HEK293T (cell line): ENCODE results near the gene SLC16A6.

Experiments
- CTCF ChIA-PET: fragments of 350-600 bp; formaldehyde crosslinking; extraction: SDS; loops from one replicate; lab custom pipeline; 2021; ENCODE audit warnings: antibody characterized with exemption, inconsistent platforms; lab: Yijun Ruan, JAX
- POLR2A ChIA-PET: fragments of 350-600 bp; formaldehyde crosslinking; extraction: SDS; loops from one replicate; lab custom pipeline; 2020; ENCODE audit warnings: antibody characterized with exemption, inconsistent platforms; lab: Yijun Ruan, JAX
- DNase-seq: peaks from one replicate; pipeline ENCODE4 v3.0.0; 2012; ENCODE audit warnings: mixed read lengths; ENCODE audit errors: extremely low spot score
- ARNT ChIP-seq: fragments of 450-650 bp; IDR thresholded peaks from 2 replicates; pipeline ENCODE4 v1.6.1; 2017; ENCODE audit warnings: mild to moderate bottlenecking
- BHLHE40 ChIP-seq: fragments of 450-650 bp; IDR thresholded peaks from 2 replicates; pipeline ENCODE4 v1.6.1; 2016; ENCODE audit warnings: mild to moderate bottlenecking, moderate library complexity, borderline replicate concordance
- CTBP1 ChIP-seq: fragments of 450-650 bp; IDR thresholded peaks from 2 replicates; pipeline ENCODE4 v1.6.1; 2016; ENCODE audit warnings: borderline replicate concordance
- ELF4 ChIP-seq: fragments of 450-650 bp; IDR thresholded peaks from 2 replicates; pipeline ENCODE4 v1.6.1; 2017; ENCODE audit warnings: antibody characterized with exemption
- FOXA1 ChIP-seq: fragments of 450-650 bp; IDR thresholded peaks from 2 replicates; pipeline ENCODE4 v1.6.1; 2016; ENCODE audit warnings: mild to moderate bottlenecking
- FOXK2 ChIP-seq: fragments of 450-650 bp; IDR thresholded peaks from 2 replicates; pipeline ENCODE4 v1.6.1; 2016; ENCODE audit warnings: mild to moderate bottlenecking
- FOXM1 ChIP-seq: fragments of 450-650 bp; IDR thresholded peaks from 2 replicates; pipeline ENCODE4 v1.6.1; 2017; ENCODE audit warnings: mild to moderate bottlenecking, borderline replicate concordance
- HDGF ChIP-seq: fragments of 450-650 bp; IDR thresholded peaks from 2 replicates; pipeline ENCODE4 v1.6.1; 2017; ENCODE audit warnings: antibody characterized with exemption, borderline replicate concordance
- L3MBTL2 ChIP-seq: fragments of 450-650 bp; conservative IDR thresholded peaks from 2 replicates; pipeline ENCODE4 v1.6.1; 2016; ENCODE audit warnings: mild to moderate bottlenecking
- LEF1 ChIP-seq: fragments of 450-650 bp; IDR thresholded peaks from 2 replicates; pipeline ENCODE4 v1.6.1; 2017; ENCODE audit warnings: mild to moderate bottlenecking, borderline replicate concordance
- NFRKB ChIP-seq: fragments of 450-650 bp; IDR thresholded peaks from 2 replicates; pipeline ENCODE4 v1.6.1; 2016; ENCODE audit warnings: mild to moderate bottlenecking, moderate library complexity
- SP1 ChIP-seq: fragments of 450-650 bp; IDR thresholded peaks from 2 replicates; pipeline ENCODE4 v1.6.1; 2017
- SUZ12 ChIP-seq: fragments of 450-650 bp; IDR thresholded peaks from 2 replicates; pipeline ENCODE4 v1.6.1; 2016; ENCODE audit warnings: mild to moderate bottlenecking
- TARDBP ChIP-seq: fragments of 450-650 bp; IDR thresholded peaks from 2 replicates; pipeline ENCODE4 v1.6.1; 2016
- ZNF384 ChIP-seq: fragments of 450-650 bp; IDR thresholded peaks from 2 replicates; pipeline ENCODE4 v1.6.1; 2016
- TF ChIP-seq, protein P1 (sequence below): fragments of 450-650 bp; IDR thresholded peaks from 2 replicates; pipeline ENCODE4 v1.6.1; 2016

Gene SLC16A6

GRCh38 chr17:68305142-68305541 lies 14.2 kb upstream of the SLC16A6 start:
- POLR2A ChIA-PET, result no interaction called here
- no peak for DNase-seq
- CTCF ChIA-PET, result no interaction called here
- TF ChIP-seq SP1 (no peak), CTBP1 (no peak), L3MBTL2 (no peak), HDGF (no peak), TARDBP (no peak), ZNF384 (no peak), LEF1 (no peak), FOXM1 (no peak)
- TF ChIP-seq, protein P1, sequence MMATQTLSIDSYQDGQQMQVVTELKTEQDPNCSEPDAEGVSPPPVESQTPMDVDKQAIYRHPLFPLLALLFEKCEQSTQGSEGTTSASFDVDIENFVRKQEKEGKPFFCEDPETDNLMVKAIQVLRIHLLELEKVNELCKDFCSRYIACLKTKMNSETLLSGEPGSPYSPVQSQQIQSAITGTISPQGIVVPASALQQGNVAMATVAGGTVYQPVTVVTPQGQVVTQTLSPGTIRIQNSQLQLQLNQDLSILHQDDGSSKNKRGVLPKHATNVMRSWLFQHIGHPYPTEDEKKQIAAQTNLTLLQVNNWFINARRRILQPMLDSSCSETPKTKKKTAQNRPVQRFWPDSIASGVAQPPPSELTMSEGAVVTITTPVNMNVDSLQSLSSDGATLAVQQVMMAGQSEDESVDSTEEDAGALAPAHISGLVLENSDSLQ, result no peak

- POLR2A ChIA-PET, result no interaction called here
- TF ChIP-seq FOXM1 (no peak), ZNF384 (no peak), TARDBP (no peak), LEF1 (no peak), FOXA1 (no peak), FOXK2 (no peak), ARNT (no peak), NFRKB (no peak), SUZ12 (no peak), BHLHE40 (no peak), SP1 (no peak), L3MBTL2 (no peak)
- TF ChIP-seq, protein P1, result no peak
- no peak for DNase-seq
- CTCF ChIA-PET, result no interaction called here
These were observed 13.8 kb upstream of the SLC16A6 start for GRCh38 chr17:68304706-68305105.

- no peak for TF ChIP-seq FOXA1
- no peak for TF ChIP-seq TARDBP
- TF ChIP-seq HDGF, result no peak
- TF ChIP-seq L3MBTL2, result no peak
- TF ChIP-seq, protein P1, result no peak
- no peak for TF ChIP-seq FOXK2
- no peak for TF ChIP-seq SP1
- no peak for TF ChIP-seq FOXM1
- TF ChIP-seq ELF4, result no peak
- no peak for TF ChIP-seq SUZ12
- no peak for DNase-seq
- ChIA-PET POLR2A (no interaction called here), CTCF (interaction anchor here (0.7 kb wide), 1 partner anchor 10 kb away, joined by 3 read pairs; no protein-coding TSS in a partner anchor)
These were observed 11.7 kb upstream of the SLC16A6 start for GRCh38 chr17:68302666-68303065.

DNA sequence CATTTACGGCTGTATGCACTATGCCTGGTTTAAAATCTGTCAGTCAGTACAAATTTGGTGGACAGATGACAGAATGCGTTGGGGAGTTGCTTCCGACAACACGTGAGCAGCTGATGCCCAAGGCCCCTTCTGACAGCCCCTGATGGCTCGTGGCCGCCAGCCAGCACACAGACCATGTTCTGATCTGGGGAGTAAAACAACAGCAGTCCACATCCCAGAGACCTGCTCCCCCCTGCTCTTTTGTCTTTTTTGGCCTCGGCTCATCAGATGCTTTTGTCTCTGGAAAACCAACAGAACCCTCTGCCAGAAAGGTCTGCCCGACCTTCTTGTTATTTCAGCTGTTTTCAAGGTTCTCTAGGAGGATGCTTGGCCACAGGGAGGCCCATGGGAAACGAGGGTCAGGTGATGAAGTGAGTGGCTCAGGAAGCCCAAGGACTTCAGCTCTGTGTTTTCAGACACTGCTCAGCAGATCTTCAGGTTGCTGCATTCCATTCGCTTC lies 11.2 kb upstream of the SLC16A6 start:
- TF ChIP-seq FOXK2 (no peak), ZNF384 (no peak), L3MBTL2 (no peak), HDGF (no peak), SUZ12 (no peak), LEF1 (no peak), ELF4 (no peak), FOXM1 (no peak), TARDBP (no peak), CTBP1 (no peak), BHLHE40 (no peak), NFRKB (no peak), ARNT (no peak)
- TF ChIP-seq, protein P1, result no peak
- POLR2A ChIA-PET, result no interaction called here
- CTCF ChIA-PET, result no interaction called here
- DNase-seq, result no peak

- ChIA-PET CTCF (no interaction called here), POLR2A (no interaction called here)
- TF ChIP-seq SP1 (no peak), ELF4 (no peak), BHLHE40 (no peak), TARDBP (no peak), FOXM1 (no peak)
- no peak for DNase-seq
These were observed 10.6 kb upstream of the SLC16A6 start for GRCh38 chr17:68301438-68301959.

DNA sequence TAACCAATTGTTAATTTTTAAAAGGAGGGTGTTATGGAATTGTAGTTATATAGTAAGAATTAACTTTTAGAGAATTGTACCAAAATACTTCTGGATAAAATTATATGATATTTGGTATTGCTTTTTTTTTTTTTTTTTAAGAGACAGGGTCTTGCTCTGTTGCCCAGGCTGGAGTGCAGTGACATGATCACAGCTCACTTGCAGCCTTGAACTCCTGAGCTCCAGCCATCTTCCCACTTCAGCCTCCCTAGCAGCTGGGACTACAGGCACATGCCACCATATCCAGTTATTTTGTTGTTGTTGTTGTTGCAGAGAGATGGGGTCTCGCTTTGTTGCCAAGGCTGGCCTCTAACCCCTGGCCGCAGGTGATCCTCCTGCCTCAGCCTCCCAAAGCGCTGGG lies 8.9 kb upstream of the SLC16A6 start:
- TF ChIP-seq SP1 (no peak), BHLHE40 (no peak), LEF1 (no peak), FOXA1 (no peak), TARDBP (no peak), ZNF384 (no peak), FOXM1 (no peak), ELF4 (no peak), CTBP1 (no peak), L3MBTL2 (no peak), FOXK2 (no peak), SUZ12 (no peak), HDGF (no peak), NFRKB (no peak)
- TF ChIP-seq, protein P1, result no peak
- DNase-seq, result no peak
- ChIA-PET POLR2A (interaction anchor here (1.0 kb wide), 1 partner anchor 31 kb away, joined by 3 read pairs; no protein-coding TSS in a partner anchor), CTCF (interaction anchor here (1.1 kb wide), 1 partner anchor 10 kb away, joined by 3 read pairs; no protein-coding TSS in a partner anchor)
